Suprapubic skin (tissue), 4 donors: ENCODE results near the gene IL33. TPM values are rescaled to one million over a fixed set of nuclear protein-coding genes. Genes with fewer than 3 reads are reported as not detected.

Experiments used
- DNase-seq, 2 donors: peaks; one replicate each; pipeline ENCODE4 v3.0.0-alpha.2; 2019; ENCODE audit warnings: low spot score in 2 of 2
- H3K27ac ChIP-seq: fragments of 200-600 bp; sonication (generic); one replicate; pipeline ENCODE4 v1.5.1; 2019
- H3K27me3 ChIP-seq: fragments of 200-600 bp; sonication (generic); one replicate; pipeline ENCODE4 v1.5.1; 2019
- H3K36me3 ChIP-seq: fragments of 200-600 bp; sonication (generic); one replicate; pipeline ENCODE4 v1.5.1; 2019
- H3K4me1 ChIP-seq: fragments of 200-600 bp; sonication (generic); one replicate; pipeline ENCODE4 v1.5.1; 2019
- H3K4me3 ChIP-seq: fragments of 200-600 bp; sonication (generic); one replicate; pipeline ENCODE4 v1.5.1; 2019; ENCODE audit warnings: mild to moderate bottlenecking
- H3K9me3 ChIP-seq: fragments of 200-600 bp; sonication (generic); one replicate; pipeline ENCODE4 v1.5.1; 2019
- CTCF ChIP-seq, 2 donors: fragments of 200-600 bp in 1 of 2; fragments of 450-650 bp in 1 of 2; sonication (generic) in 1 of 2; IDR thresholded peaks; one replicate each; pipeline ENCODE4 v1.5.1; 2016 to 2019; ENCODE audit warnings: antibody characterized with exemption in 2 of 2, mild to moderate bottlenecking in 1 of 2, moderate library complexity in 1 of 2
- EP300 ChIP-seq: sonication (generic); formaldehyde crosslinking; IDR thresholded peaks from one replicate; pipeline ENCODE4 v1.6.1; 2017; ENCODE audit warnings: antibody characterized with exemption
- POLR2A ChIP-seq, 2 donors: fragments of 450-650 bp; IDR thresholded peaks; one replicate each; pipeline ENCODE4 v1.6.1; 2017; ENCODE audit warnings: antibody characterized with exemption in 2 of 2, mild to moderate bottlenecking in 2 of 2, moderate library complexity in 2 of 2
- POLR2AphosphoS5 ChIP-seq, 3 donors: sonication (generic); formaldehyde crosslinking; IDR thresholded peaks; one replicate each; pipeline ENCODE4 v1.6.1; 2017; ENCODE audit warnings: antibody characterized with exemption in 3 of 3
- WGBS: methylation state at CpG from one replicate; pipeline ENCODE4 v1.1.5; 2018; 5-methylcytosine and 5-hydroxymethylcytosine counted together
- total RNA-seq, 4 donors: library from RNA; depleted of rRNA; stranded (reverse); fragments of >200 nt; gene quantifications; one replicate each; pipeline ENCODE4 v1.1.0, GENCODE V29; 2016

IL33 gene
- total RNA-seq, 4 donors from 2014 or later: 11.3 to 37.3 (median 25.6) TPM

- Histone ChIP-seq H3K27ac (no peak overlapping the region), H3K36me3 (no peaks in the 10 kb centered on the region), H3K27me3 (no peaks in the 10 kb centered on the region), H3K4me1 (peaks cover 24% of the 10 kb centered on the region), H3K9me3 (no peaks in the 10 kb centered on the region), H3K4me3 (no peak overlapping the region)
- 54% methylated on average over 1 of the region's 1 CpG for WGBS
- no peak for DNase-seq
- TF ChIP-seq POLR2AphosphoS5 (IDR thresholded peaks at IDR 0.05) (no peak), POLR2A (IDR thresholded peaks at IDR 0.05) (no peak), EP300 (no peak), CTCF (IDR thresholded peaks at IDR 0.05) (no peak)
These were observed 18.4 kb downstream of the IL33 start for GRCh38 chr9:6234014-6234413.

GRCh38 chr9:6237267-6237666 is 21.7 kb downstream of the IL33 start:
- H3K27me3 ChIP-seq: no peaks in the 10 kb centered on the region
- no peaks in the 10 kb centered on the region for H3K9me3 ChIP-seq
- no peak overlapping the region for H3K27ac ChIP-seq
- H3K4me3 ChIP-seq: no peak overlapping the region
- DNase-seq: no peak
- peaks cover 8% of the 10 kb centered on the region for H3K4me1 ChIP-seq
- no peaks in the 10 kb centered on the region for H3K36me3 ChIP-seq
- WGBS: 57% methylated on average over 2 of the region's 2 CpGs
- TF ChIP-seq POLR2AphosphoS5 (IDR thresholded peaks at IDR 0.05) (no peak), EP300 (no peak), POLR2A (IDR thresholded peaks at IDR 0.05) (no peak), CTCF (IDR thresholded peaks at IDR 0.05) (no peak)

GRCh38 chr9:6239048-6239461 is 23.4 kb downstream of the IL33 start:
- DNase-seq: no peak
- Histone ChIP-seq H3K9me3 (no peaks in the 10 kb centered on the region), H3K27ac (no peak overlapping the region), H3K4me1 (peaks cover 8% of the 10 kb centered on the region), H3K27me3 (no peaks in the 10 kb centered on the region), H3K36me3 (no peaks in the 10 kb centered on the region), H3K4me3 (no peak overlapping the region)
- WGBS: 45% methylated on average over 5 of the region's 5 CpGs
- TF ChIP-seq EP300 (no peak), CTCF (IDR thresholded peaks at IDR 0.05) (no peak), POLR2AphosphoS5 (IDR thresholded peaks at IDR 0.05) (no peak), POLR2A (IDR thresholded peaks at IDR 0.05) (no peak)

- TF ChIP-seq EP300 (no peak), CTCF (IDR thresholded peaks at IDR 0.05) (no peak), POLR2A (IDR thresholded peaks at IDR 0.05) (no peak)
- Histone ChIP-seq H3K27me3 (no peaks in the 10 kb centered on the region), H3K27ac (no peak overlapping the region), H3K4me1 (peaks cover 8% of the 10 kb centered on the region), H3K36me3 (no peaks in the 10 kb centered on the region), H3K9me3 (no peaks in the 10 kb centered on the region), H3K4me3 (no peak overlapping the region)
- DNase-seq: no peak
- 86% methylated on average over 2 of the region's 2 CpGs for WGBS
These were observed 24.1 kb downstream of the IL33 start for GRCh38 chr9:6239694-6240093.

GRCh38 chr9:6243746-6244145 is 28.1 kb downstream of the IL33 start:
- DNase-seq: no peak
- H3K4me3 ChIP-seq: no peak overlapping the region
- no peaks in the 10 kb centered on the region for H3K27me3 ChIP-seq
- no peak overlapping the region for H3K27ac ChIP-seq
- TF ChIP-seq POLR2AphosphoS5 (IDR thresholded peaks at IDR 0.05): no peak
- no peak for TF ChIP-seq CTCF (IDR thresholded peaks at IDR 0.05)
- TF ChIP-seq EP300: no peak
- TF ChIP-seq POLR2A (IDR thresholded peaks at IDR 0.05): no peak
- no peaks in the 10 kb centered on the region for H3K36me3 ChIP-seq
- H3K4me1 ChIP-seq: no peaks in the 10 kb centered on the region
- H3K9me3 ChIP-seq: no peaks in the 10 kb centered on the region
